ENCODE measurements around the gene AURKB.
A peak's percentile ranks its signal among the peaks of the same experiment; 100 is the strongest.
"Not testable (repeated sequence)": the region's sequence is repeated elsewhere in the genome, so short reads cannot be mapped to it uniquely, and the experiment has no call there.

The AURKB gene

GRCh38 chr17:8209907-8210760 is at the start of gene AURKB:
Gene AURKB, minus strand, starts transcription at chr17:8210575. Its CDS starts 351 bp downstream, at chr17:8210224.
- peak within 1 kb of the TSS; percentile 80 for H3K27ac ChIP-seq
- DNase-seq (ENCODE audit: low read depth, low spot score), result peak; percentile 73

GRCh38 chr17:8257801-8258200 is 47.4 kb upstream of the AURKB start:
- no peak overlapping the region for H3K27ac ChIP-seq
- DNase-seq (ENCODE audit: low read depth, low spot score), result no peak

GRCh38 chr17:8256691-8257090 is 46.3 kb upstream of the AURKB start:
- no peak for DNase-seq (ENCODE audit: low read depth, low spot score)
- H3K27ac ChIP-seq, result no peak overlapping the region

GRCh38 chr17:8256291-8256690 is 45.9 kb upstream of the AURKB start:
- no peak for DNase-seq (ENCODE audit: low read depth, low spot score)
- no peak overlapping the region for H3K27ac ChIP-seq

GRCh38 chr17:8255499-8255898 is 45.1 kb upstream of the AURKB start:
- DNase-seq (ENCODE audit: low read depth, low spot score), result no peak
- no peak overlapping the region for H3K27ac ChIP-seq

GRCh38 chr17:8254881-8255280 is 44.5 kb upstream of the AURKB start:
- H3K27ac ChIP-seq, result no peak overlapping the region
- no peak for DNase-seq (ENCODE audit: low read depth, low spot score)

- no peak overlapping the region for H3K27ac ChIP-seq
- no peak for DNase-seq (ENCODE audit: low read depth, low spot score)
These were observed 43.4 kb upstream of the AURKB start for GRCh38 chr17:8253801-8254200.

- H3K27ac ChIP-seq; DNase-seq (ENCODE audit: low read depth, low spot score): not testable (repeated sequence)
These were observed 41.0 kb upstream of the AURKB start for GRCh38 chr17:8251411-8251810.

- no peak for DNase-seq (ENCODE audit: low read depth, low spot score)
- H3K27ac ChIP-seq, result peak overlapping the region; percentile 94
These were observed 39.5 kb upstream of the AURKB start for GRCh38 chr17:8249621-8250500.

- peak; percentile 72 for DNase-seq (ENCODE audit: low read depth, low spot score)
- H3K27ac ChIP-seq, result peak within 1 kb of the TSS; percentile 94
These were observed 38.6 kb upstream of the AURKB start, which contains the start of gene PFAS for GRCh38 chr17:8248751-8249607. Gene PFAS, plus strand, starts transcription at chr17:8249289. Its CDS starts 4,649 bp downstream, at chr17:8253938.

- no peak overlapping the region for H3K27ac ChIP-seq
These were observed 34.4 kb upstream of the AURKB start for GRCh38 chr17:8244768-8245167.

GRCh38 chr17:8243827-8244226 is 33.5 kb upstream of the AURKB start:
- no peak for DNase-seq (ENCODE audit: low read depth, low spot score)
- no peak overlapping the region for H3K27ac ChIP-seq

More at GRCh38 chr17:8244768-8245167, 34.4 kb upstream of the AURKB start:
- DNase-seq (ENCODE audit: low read depth, low spot score), result no peak

- DNase-seq (ENCODE audit: low read depth, low spot score), result no peak
- H3K27ac ChIP-seq, result no peak overlapping the region
These were observed 27.5 kb upstream of the AURKB start for GRCh38 chr17:8237886-8238285.

GRCh38 chr17:8237175-8237574 is 26.8 kb upstream of the AURKB start:
- no peak for DNase-seq (ENCODE audit: low read depth, low spot score)
- H3K27ac ChIP-seq, result no peak overlapping the region

GRCh38 chr17:8235676-8236075 is 25.3 kb upstream of the AURKB start:
- no peak overlapping the region for H3K27ac ChIP-seq
- DNase-seq (ENCODE audit: low read depth, low spot score), result no peak

GRCh38 chr17:8234361-8235270 is 24.2 kb upstream of the AURKB start:
- no peak overlapping the region for H3K27ac ChIP-seq
- no peak for DNase-seq (ENCODE audit: low read depth, low spot score)

GRCh38 chr17:8231701-8232100 is 21.3 kb upstream of the AURKB start:
- no peak for DNase-seq (ENCODE audit: low read depth, low spot score)
- H3K27ac ChIP-seq, result no peak overlapping the region

- no peak for DNase-seq (ENCODE audit: low read depth, low spot score)
- peak overlapping the region; percentile 74 for H3K27ac ChIP-seq
These were observed 16.8 kb upstream of the AURKB start for GRCh38 chr17:8227238-8227581.

- H3K27ac ChIP-seq, result peak overlapping the region; percentile 74
- DNase-seq (ENCODE audit: low read depth, low spot score), result no peak
These were observed 16.3 kb upstream of the AURKB start for GRCh38 chr17:8226536-8227237.

Measured in epithelial cell of prostate (primary cell).